Ovary (tissue), 3 donors: ENCODE results near the gene FBXO34.

Source experiments
- CTCF ChIP-seq, 3 donors: fragments of 450-650 bp in 2 of 3; fragments of 200-600 bp in 1 of 3; IDR thresholded peaks; one replicate each; pipeline versions ENCODE4 v1.5.1 to v1.8.0; 2016 to 2022; ENCODE audit warnings: antibody characterized with exemption in 3 of 3, mild to moderate bottlenecking in 1 of 3
- POLR2A ChIP-seq: fragments of 450-650 bp; IDR thresholded peaks from one replicate; pipeline ENCODE4 v1.6.1; 2017; ENCODE audit warnings: antibody characterized with exemption, mild to moderate bottlenecking, moderate library complexity
- donor health status: DM: no; HTN: no; CAD: no.

- TF ChIP-seq CTCF (IDR thresholded peaks at IDR 0.05) (no peak), POLR2A (no peak)
These were observed 3.5 kb downstream of the FBXO34 start for GRCh38 chr14:55274751-55275150.
